HG02678 (cell line): ENCODE measurements around the gene SEC61A1.

Source experiments
- ATAC-seq: cut with Tn5 transposase; IDR thresholded peaks from one replicate; pipeline ENCODE4 v1.9.1; 2021; ENCODE audit warnings: mild to moderate bottlenecking, moderate library complexity; ENCODE audit not compliant: unreplicated experiment

SEC61A1 gene

GRCh38 chr3:128076483-128077201 lies 24.4 kb downstream of the SEC61A1 start:
- ATAC-seq, result no peak

- ATAC-seq, result no peak
Measured at GRCh38 chr3:128077202-128077624, 25.0 kb downstream of the SEC61A1 start.

GRCh38 chr3:128077665-128078064 lies 25.4 kb downstream of the SEC61A1 start:
- ATAC-seq, result no peak

GRCh38 chr3:128078322-128078721 lies 26.1 kb downstream of the SEC61A1 start:
- ATAC-seq, result no peak

- no peak for ATAC-seq
Measured at GRCh38 chr3:128078875-128079274, 26.6 kb downstream of the SEC61A1 start.

- ATAC-seq, result no peak
Measured at GRCh38 chr3:128079823-128080222, 27.6 kb downstream of the SEC61A1 start.

GRCh38 chr3:128080323-128081080 lies 28.3 kb downstream of the SEC61A1 start:
- ATAC-seq, result no peak

GRCh38 chr3:128081226-128081625 lies 29.0 kb downstream of the SEC61A1 start:
- no peak for ATAC-seq

- ATAC-seq, result no peak
Measured at GRCh38 chr3:128081846-128082245, 29.6 kb downstream of the SEC61A1 start.

GRCh38 chr3:128082546-128082945 lies 30.3 kb downstream of the SEC61A1 start:
- no peak for ATAC-seq

- no peak for ATAC-seq
Measured at GRCh38 chr3:128083396-128083795, 31.2 kb downstream of the SEC61A1 start.

GRCh38 chr3:128083980-128084674 lies 31.9 kb downstream of the SEC61A1 start:
- no peak for ATAC-seq

GRCh38 chr3:128084675-128085021 lies 32.4 kb downstream of the SEC61A1 start:
- ATAC-seq, result no peak

- no peak for ATAC-seq
Measured at GRCh38 chr3:128089135-128089534, 36.9 kb downstream of the SEC61A1 start.

GRCh38 chr3:128091586-128091985 lies 39.3 kb downstream of the SEC61A1 start:
- no peak for ATAC-seq

GRCh38 chr3:128094295-128095151 lies 42.3 kb downstream of the SEC61A1 start:
- no peak for ATAC-seq

GRCh38 chr3:128095222-128095703 lies 43.0 kb downstream of the SEC61A1 start:
- peak; percentile 87 for ATAC-seq

- ATAC-seq, result no peak
Measured at GRCh38 chr3:128098234-128098633, 46.0 kb downstream of the SEC61A1 start.

- no peak for ATAC-seq
Measured at GRCh38 chr3:128100161-128100560, 47.9 kb downstream of the SEC61A1 start.

GRCh38 chr3:128100638-128101037 lies 48.4 kb downstream of the SEC61A1 start:
- no peak for ATAC-seq
